HepG2 (cell line): ENCODE data around the gene NAPEPLD. TPM values are rescaled to one million over a fixed set of nuclear protein-coding genes. Genes with fewer than 3 reads are reported as not detected.

Experiments
- AHR ChIP-seq: IDR thresholded peaks from 2 replicates; pipeline ENCODE4 v1.6.1; 2018; ENCODE audit warnings: missing genetic modification reagents, missing compliant biosample characterization
- ATF1 ChIP-seq: IDR thresholded peaks from 2 replicates; pipeline ENCODE4 v1.6.1; 2016; ENCODE audit warnings: mild to moderate bottlenecking, control low read depth
- CC2D1A ChIP-seq: sonication (generic); formaldehyde crosslinking; IDR thresholded peaks from 2 replicates; pipeline ENCODE4 v1.8.1; 2023; ENCODE audit warnings: mild to moderate bottlenecking, missing genetic modification reagents
- MIXL1 ChIP-seq: IDR thresholded peaks from 2 replicates; pipeline ENCODE4 v1.6.1; 2016
- NRL ChIP-seq: sonication (generic); formaldehyde crosslinking; IDR thresholded peaks from 2 replicates; pipeline ENCODE4 v1.5.0; 2020; ENCODE audit warnings: missing genetic modification reagents, mild to moderate bottlenecking, moderate library complexity, borderline replicate concordance
- RFXAP ChIP-seq: sonication (generic); formaldehyde crosslinking; IDR thresholded peaks from 2 replicates; pipeline ENCODE4 v1.4.0; 2020; ENCODE audit warnings: missing genetic modification reagents, borderline replicate concordance
- SETDB1 ChIP-seq: sonication (generic); formaldehyde crosslinking; IDR thresholded peaks from 2 replicates; pipeline ENCODE4 v1.5.1; 2020; ENCODE audit warnings: missing genetic modification reagents, mild to moderate bottlenecking, borderline replicate concordance
- ZFP62 ChIP-seq: sonication (generic); formaldehyde crosslinking; IDR thresholded peaks from 2 replicates; pipeline ENCODE4 v1.4.0; 2020; ENCODE audit warnings: missing genetic modification reagents
- ZNF33A ChIP-seq: sonication (generic); formaldehyde crosslinking; IDR thresholded peaks from 2 replicates; pipeline ENCODE4 v1.5.1; 2020; ENCODE audit warnings: missing genetic modification reagents, mild to moderate bottlenecking, moderate library complexity, borderline replicate concordance
- ZNF460 ChIP-seq: sonication (generic); formaldehyde crosslinking; IDR thresholded peaks from 2 replicates; pipeline ENCODE4 v1.5.1; 2020; ENCODE audit warnings: missing genetic modification reagents, mild to moderate bottlenecking, borderline replicate concordance
- ZNF639 ChIP-seq: conservative IDR thresholded peaks from 2 replicates; pipeline ENCODE4 v1.6.1; 2018; ENCODE audit warnings: missing genetic modification reagents
- polyA plus RNA-seq, 8 experiments: library from polyadenylated mRNA; depleted of rRNA in 3 of 8; stranded (reverse) in 7 of 8; unstranded in 1 of 8; fragments of >200 nt; fragmentation: Illumina TruSeq in 4 of 8; extraction: Trizol in 4 of 8; gene quantifications; 2 replicates each; pipeline versions ENCODE4 v1.2.1 to v1.2.3, GENCODE V29; 2011 to 2016; ENCODE audit warnings: low read depth in 4 of 8, missing spikeins in 1 of 8, mixed read lengths in 1 of 8; ENCODE audit not compliant: insufficient read depth in 1 of 8
- total RNA-seq, 5 experiments: library from RNA; depleted of rRNA; stranded (reverse); fragments of >200 nt; fragmentation: Illumina TruSeq; extraction: Trizol; gene quantifications; 2 replicates each; pipeline ENCODE4 v1.2.3, GENCODE V29; 2016; ENCODE audit warnings: low read depth in 1 of 5
- TF ChIP-seq, protein P1 (sequence below): sonication (generic); formaldehyde crosslinking; IDR thresholded peaks from 2 replicates; pipeline ENCODE4 v1.5.1; 2020; ENCODE audit warnings: mild to moderate bottlenecking, missing genetic modification reagents, moderate library complexity
- TF ChIP-seq, protein P2 (sequence below): IDR thresholded peaks from 2 replicates; pipeline ENCODE4 v1.6.1; 2012; ENCODE audit warnings: inconsistent platforms
- TF ChIP-seq, protein P3 (sequence below): sonication (generic); formaldehyde crosslinking; IDR thresholded peaks from 2 replicates; pipeline ENCODE4 v1.5.0; 2020; ENCODE audit warnings: mild to moderate bottlenecking, missing genetic modification reagents, borderline replicate concordance
- TF ChIP-seq, protein P4 (sequence below): sonication (generic); formaldehyde crosslinking; IDR thresholded peaks from 2 replicates; pipeline ENCODE4 v1.4.0; 2020; ENCODE audit warnings: missing genetic modification reagents

Gene NAPEPLD
- total and polyA plus RNA-seq, 2 of the 13 experiments (the other 11 are each of a cell fraction or from before 2014, with no cell fraction given): 3.4 to 5.6 TPM

DNA sequence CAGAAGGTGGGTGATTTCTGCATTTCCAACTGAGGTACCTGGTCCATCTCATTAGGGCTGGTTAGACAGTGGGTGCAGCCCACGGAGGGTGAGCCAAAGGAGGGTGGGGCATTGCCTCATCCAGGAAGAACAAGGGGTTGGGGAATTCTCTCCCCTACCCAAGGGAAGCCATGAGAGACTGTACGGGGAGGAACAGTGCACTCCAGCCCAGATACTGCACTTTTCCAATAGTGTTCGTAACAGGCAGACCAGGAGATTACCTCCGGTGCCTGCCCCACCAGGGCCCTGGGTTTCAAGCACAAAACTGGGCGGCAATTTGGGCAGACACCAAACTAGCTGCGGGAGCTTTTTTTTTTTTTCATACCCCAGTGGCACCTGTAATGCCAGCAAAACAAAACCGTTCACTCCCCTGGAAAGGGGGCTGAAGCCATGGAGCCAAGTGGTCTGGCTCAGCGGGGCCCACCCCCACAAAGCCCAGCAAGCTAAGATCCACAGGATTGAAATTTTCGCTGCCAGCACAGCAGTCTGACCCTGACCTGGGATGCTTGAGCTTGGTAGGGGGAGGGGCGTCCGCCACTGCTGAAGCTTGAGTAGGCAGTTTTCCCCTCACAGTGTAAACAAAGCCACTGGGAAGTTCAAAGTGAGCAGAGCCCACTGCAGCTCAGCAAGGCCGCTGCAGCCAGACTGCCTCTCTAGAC, 42.7 kb downstream of the NAPEPLD start (continued):
- TF ChIP-seq, protein P1, sequence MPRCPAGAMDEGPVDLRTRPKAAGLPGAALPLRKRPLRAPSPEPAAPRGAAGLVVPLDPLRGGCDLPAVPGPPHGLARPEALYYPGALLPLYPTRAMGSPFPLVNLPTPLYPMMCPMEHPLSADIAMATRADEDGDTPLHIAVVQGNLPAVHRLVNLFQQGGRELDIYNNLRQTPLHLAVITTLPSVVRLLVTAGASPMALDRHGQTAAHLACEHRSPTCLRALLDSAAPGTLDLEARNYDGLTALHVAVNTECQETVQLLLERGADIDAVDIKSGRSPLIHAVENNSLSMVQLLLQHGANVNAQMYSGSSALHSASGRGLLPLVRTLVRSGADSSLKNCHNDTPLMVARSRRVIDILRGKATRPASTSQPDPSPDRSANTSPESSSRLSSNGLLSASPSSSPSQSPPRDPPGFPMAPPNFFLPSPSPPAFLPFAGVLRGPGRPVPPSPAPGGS: 0 out of 2 replicates have a peak, but pooled peaks have one; percentile 23
- TF ChIP-seq RFXAP (CRISPR knock-in tag) (peak; percentile 55; the same call in 1 of the 2 replicates), NRL (CRISPR knock-in tag) (peak; percentile 60; the same call in 1 of the 2 replicates), ZNF639 (CRISPR knock-in tag) (no peak), MIXL1 (CRISPR knock-in tag) (peak; percentile 58; the same call in 1 of the 2 replicates), ZFP62 (CRISPR knock-in tag) (no peak), AHR (no peak), CC2D1A (no peak), ZNF460 (no peak), ZNF33A (CRISPR knock-in tag) (no peak), ATF1 (no peak), SETDB1 (no peak)
- TF ChIP-seq, protein P2, sequence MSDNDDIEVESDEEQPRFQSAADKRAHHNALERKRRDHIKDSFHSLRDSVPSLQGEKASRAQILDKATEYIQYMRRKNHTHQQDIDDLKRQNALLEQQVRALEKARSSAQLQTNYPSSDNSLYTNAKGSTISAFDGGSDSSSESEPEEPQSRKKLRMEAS: 0 out of 2 replicates have a peak, but pooled peaks have one; percentile 33
- TF ChIP-seq, protein P3, sequence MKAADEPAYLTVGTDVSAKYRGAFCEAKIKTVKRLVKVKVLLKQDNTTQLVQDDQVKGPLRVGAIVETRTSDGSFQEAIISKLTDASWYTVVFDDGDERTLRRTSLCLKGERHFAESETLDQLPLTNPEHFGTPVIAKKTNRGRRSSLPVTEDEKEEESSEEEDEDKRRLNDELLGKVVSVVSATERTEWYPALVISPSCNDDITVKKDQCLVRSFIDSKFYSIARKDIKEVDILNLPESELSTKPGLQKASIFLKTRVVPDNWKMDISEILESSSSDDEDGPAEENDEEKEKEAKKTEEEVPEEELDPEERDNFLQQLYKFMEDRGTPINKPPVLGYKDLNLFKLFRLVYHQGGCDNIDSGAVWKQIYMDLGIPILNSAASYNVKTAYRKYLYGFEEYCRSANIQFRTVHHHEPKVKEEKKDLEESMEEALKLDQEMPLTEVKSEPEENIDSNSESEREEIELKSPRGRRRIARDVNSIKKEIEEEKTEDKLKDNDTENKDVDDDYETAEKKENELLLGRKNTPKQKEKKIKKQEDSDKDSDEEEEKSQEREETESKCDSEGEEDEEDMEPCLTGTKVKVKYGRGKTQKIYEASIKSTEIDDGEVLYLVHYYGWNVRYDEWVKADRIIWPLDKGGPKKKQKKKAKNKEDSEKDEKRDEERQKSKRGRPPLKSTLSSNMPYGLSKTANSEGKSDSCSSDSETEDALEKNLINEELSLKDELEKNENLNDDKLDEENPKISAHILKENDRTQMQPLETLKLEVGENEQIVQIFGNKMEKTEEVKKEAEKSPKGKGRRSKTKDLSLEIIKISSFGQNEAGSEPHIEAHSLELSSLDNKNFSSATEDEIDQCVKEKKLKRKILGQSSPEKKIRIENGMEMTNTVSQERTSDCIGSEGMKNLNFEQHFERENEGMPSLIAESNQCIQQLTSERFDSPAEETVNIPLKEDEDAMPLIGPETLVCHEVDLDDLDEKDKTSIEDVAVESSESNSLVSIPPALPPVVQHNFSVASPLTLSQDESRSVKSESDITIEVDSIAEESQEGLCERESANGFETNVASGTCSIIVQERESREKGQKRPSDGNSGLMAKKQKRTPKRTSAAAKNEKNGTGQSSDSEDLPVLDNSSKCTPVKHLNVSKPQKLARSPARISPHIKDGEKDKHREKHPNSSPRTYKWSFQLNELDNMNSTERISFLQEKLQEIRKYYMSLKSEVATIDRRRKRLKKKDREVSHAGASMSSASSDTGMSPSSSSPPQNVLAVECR (CRISPR knock-in tag): peak; percentile 50; the same call in 1 of the 2 replicates
- TF ChIP-seq, protein P4, sequence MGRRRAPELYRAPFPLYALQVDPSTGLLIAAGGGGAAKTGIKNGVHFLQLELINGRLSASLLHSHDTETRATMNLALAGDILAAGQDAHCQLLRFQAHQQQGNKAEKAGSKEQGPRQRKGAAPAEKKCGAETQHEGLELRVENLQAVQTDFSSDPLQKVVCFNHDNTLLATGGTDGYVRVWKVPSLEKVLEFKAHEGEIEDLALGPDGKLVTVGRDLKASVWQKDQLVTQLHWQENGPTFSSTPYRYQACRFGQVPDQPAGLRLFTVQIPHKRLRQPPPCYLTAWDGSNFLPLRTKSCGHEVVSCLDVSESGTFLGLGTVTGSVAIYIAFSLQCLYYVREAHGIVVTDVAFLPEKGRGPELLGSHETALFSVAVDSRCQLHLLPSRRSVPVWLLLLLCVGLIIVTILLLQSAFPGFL (CRISPR knock-in tag): no peak
